ENCODE results near the gene ESYT3.
"Not testable (repeated sequence)": the region's sequence is repeated elsewhere in the genome, so short reads cannot be mapped to it uniquely, and the experiment has no call there.

Gene ESYT3

GRCh38 chr3:138494607-138494929 lies 60.2 kb downstream of the ESYT3 start:
- DNase-seq = no peak

GRCh38 chr3:138495638-138496037 lies 61.2 kb downstream of the ESYT3 start:
- not testable (repeated sequence) for DNase-seq

- DNase-seq = no peak
Measured at GRCh38 chr3:138496436-138496835, 62.0 kb downstream of the ESYT3 start.

- no peak for DNase-seq
Measured at GRCh38 chr3:138497021-138497420, 62.6 kb downstream of the ESYT3 start.

GRCh38 chr3:138497851-138498250 lies 63.4 kb downstream of the ESYT3 start:
- DNase-seq = no peak

GRCh38 chr3:138498991-138499390 lies 64.6 kb downstream of the ESYT3 start:
- DNase-seq = no peak

- DNase-seq = no peak
Measured at GRCh38 chr3:138507524-138507923, 73.1 kb downstream of the ESYT3 start.

- DNase-seq = no peak
Measured at GRCh38 chr3:138509586-138509985, 75.2 kb downstream of the ESYT3 start.

GRCh38 chr3:138511945-138512344 lies 77.5 kb downstream of the ESYT3 start:
- DNase-seq = no peak

GRCh38 chr3:138513090-138513843 lies 78.9 kb downstream of the ESYT3 start:
- no peak for DNase-seq

- DNase-seq = not testable (repeated sequence)
Measured at GRCh38 chr3:138521445-138521844, 87.0 kb downstream of the ESYT3 start.

Measured in DMS53 (cell line).